IPS-18a (cell line): ENCODE measurements around the gene TOMM20L.
"Not testable (repeated sequence)": the region's sequence is repeated elsewhere in the genome, so short reads cannot be mapped to it uniquely, and the experiment has no call there.

Experiments used
- H3K27ac ChIP-seq: one replicate; pipeline ENCODE4 v1.5.1; 2013; ENCODE audit warnings: low read length
- H3K27me3 ChIP-seq: one replicate; pipeline ENCODE4 v1.6.1; 2013; ENCODE audit warnings: mild to moderate bottlenecking, low read length; ENCODE audit not compliant: control insufficient read depth, insufficient read depth
- H3K36me3 ChIP-seq: one replicate; pipeline ENCODE4 v1.6.1; 2013; ENCODE audit warnings: low read depth, low read length; ENCODE audit not compliant: control insufficient read depth
- H3K4me1 ChIP-seq: one replicate; pipeline ENCODE4 v1.6.1; 2013; ENCODE audit warnings: low read depth, low read length; ENCODE audit not compliant: control insufficient read depth
- H3K4me3 ChIP-seq: one replicate; pipeline ENCODE4 v1.5.1; 2013; ENCODE audit warnings: low read length
- H3K9ac ChIP-seq: one replicate; pipeline ENCODE4 v1.6.1; 2013; ENCODE audit warnings: mild to moderate bottlenecking, low read length, moderate library complexity
- H3K9me3 ChIP-seq: one replicate; pipeline ENCODE4 v1.6.1; 2013; ENCODE audit warnings: low read depth, low read length; ENCODE audit not compliant: control insufficient read depth

Gene TOMM20L

GRCh38 chr14:58395562-58395811, 243 bp upstream of the TOMM20L start:
- H3K9ac ChIP-seq, result no peak overlapping the region
- H3K4me3 ChIP-seq, result peak overlapping the region; percentile 58
- H3K27ac ChIP-seq, result no peak overlapping the region
- no peaks in the 10 kb centered on the region for H3K9me3 ChIP-seq
- peaks cover 11% of the 10 kb centered on the region for H3K4me1 ChIP-seq
- H3K27me3 ChIP-seq, result peaks cover 30% of the 10 kb centered on the region
- no peaks in the 10 kb centered on the region for H3K36me3 ChIP-seq

DNA sequence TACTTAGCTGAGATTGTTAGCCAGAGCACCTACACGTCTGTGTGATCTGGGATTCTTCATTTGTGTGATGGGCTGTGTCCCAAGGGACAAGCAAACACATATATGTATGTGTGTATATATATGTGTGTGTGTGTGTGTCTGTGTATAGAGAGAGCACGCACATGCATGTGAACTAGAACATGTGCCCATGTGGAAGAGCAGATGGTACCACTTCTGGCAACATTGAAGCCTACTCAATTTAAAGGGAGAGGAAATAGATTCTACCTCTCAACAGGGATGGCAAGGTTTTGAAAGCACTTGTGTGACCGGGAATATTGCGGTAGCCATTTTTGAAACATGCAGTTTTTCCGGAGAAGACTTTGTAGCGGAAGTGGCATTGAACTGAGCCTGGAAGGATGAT, 1.4 kb downstream of the TOMM20L start:
- H3K27me3 ChIP-seq, result peaks cover 30% of the 10 kb centered on the region
- H3K36me3 ChIP-seq, result no peaks in the 10 kb centered on the region
- no peak overlapping the region for H3K4me3 ChIP-seq
- H3K27ac ChIP-seq, result no peak overlapping the region
- peaks cover 11% of the 10 kb centered on the region for H3K4me1 ChIP-seq
- H3K9ac ChIP-seq, result no peak overlapping the region
- H3K9me3 ChIP-seq, result no peaks in the 10 kb centered on the region

GRCh38 chr14:58398495-58398894, 2.8 kb downstream of the TOMM20L start:
- Histone ChIP-seq H3K36me3 (no peaks in the 10 kb centered on the region), H3K4me1 (peaks cover 11% of the 10 kb centered on the region), H3K27me3 (peaks cover 30% of the 10 kb centered on the region), H3K9ac (no peak overlapping the region), H3K9me3 (no peaks in the 10 kb centered on the region), H3K4me3 (no peak overlapping the region), H3K27ac (no peak overlapping the region)

DNA sequence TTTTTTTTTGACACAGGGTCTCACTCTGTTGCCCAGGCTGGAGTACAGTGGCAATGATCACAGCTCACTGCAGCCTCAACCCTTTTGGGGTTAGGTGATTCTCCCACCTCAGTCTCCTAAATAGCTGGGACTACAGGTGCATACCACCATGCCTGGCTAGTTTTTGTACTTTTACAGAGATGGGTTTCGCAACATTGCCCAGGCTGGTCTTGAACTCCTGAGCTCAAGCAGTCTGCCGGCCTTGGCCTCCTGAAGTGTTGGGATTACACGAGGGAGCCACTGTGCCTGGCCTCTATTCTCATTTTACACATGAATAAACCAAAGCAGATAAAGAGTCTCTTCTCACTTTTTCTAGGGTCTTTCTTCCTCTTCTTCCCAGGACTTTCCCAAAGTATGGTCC, 3.2 kb downstream of the TOMM20L start:
- Histone ChIP-seq H3K27ac (no peak overlapping the region), H3K9ac (no peak overlapping the region), H3K4me1 (peaks cover 11% of the 10 kb centered on the region), H3K9me3 (no peaks in the 10 kb centered on the region), H3K27me3 (peaks cover 30% of the 10 kb centered on the region), H3K4me3 (no peak overlapping the region), H3K36me3 (no peaks in the 10 kb centered on the region)

GRCh38 chr14:58401587-58401986, 5.9 kb downstream of the TOMM20L start:
- Histone ChIP-seq H3K4me3 (no peak overlapping the region), H3K9me3 (no peaks in the 10 kb centered on the region), H3K27ac (no peak overlapping the region), H3K27me3 (peaks cover 16% of the 10 kb centered on the region), H3K36me3 (no peaks in the 10 kb centered on the region), H3K4me1 (peaks cover 11% of the 10 kb centered on the region), H3K9ac (no peak overlapping the region)

DNA sequence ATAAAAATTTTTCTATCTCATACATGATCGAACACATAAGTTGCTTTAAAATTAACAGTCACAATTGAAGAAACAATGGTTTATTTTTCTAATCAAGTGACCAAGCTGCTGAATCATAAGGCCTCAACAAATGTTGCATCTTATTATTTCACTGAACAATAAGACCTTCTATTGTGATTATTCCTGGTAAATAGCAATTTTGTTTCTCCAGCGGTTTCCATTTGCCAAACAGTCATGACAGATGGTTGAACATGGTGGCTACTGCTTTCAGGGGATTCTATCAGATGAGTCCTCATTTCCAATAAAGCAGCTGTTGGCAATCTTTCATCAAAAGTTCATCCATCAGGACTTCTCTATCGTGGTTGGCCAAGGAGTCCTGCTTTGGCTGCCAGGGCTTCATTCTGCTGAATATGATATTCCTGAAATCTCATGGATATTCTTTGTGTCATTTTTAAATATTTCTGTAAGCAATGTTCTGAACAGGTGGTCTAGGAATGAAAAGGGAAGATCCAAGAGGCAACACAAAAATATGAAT, 13.0 kb downstream of the TOMM20L start:
- Histone ChIP-seq H3K4me3 (no peak overlapping the region), H3K9me3 (no peaks in the 10 kb centered on the region), H3K9ac (no peak overlapping the region), H3K27ac (no peak overlapping the region), H3K4me1 (no peaks in the 10 kb centered on the region), H3K27me3 (no peaks in the 10 kb centered on the region), H3K36me3 (peaks cover 37% of the 10 kb centered on the region)

DNA sequence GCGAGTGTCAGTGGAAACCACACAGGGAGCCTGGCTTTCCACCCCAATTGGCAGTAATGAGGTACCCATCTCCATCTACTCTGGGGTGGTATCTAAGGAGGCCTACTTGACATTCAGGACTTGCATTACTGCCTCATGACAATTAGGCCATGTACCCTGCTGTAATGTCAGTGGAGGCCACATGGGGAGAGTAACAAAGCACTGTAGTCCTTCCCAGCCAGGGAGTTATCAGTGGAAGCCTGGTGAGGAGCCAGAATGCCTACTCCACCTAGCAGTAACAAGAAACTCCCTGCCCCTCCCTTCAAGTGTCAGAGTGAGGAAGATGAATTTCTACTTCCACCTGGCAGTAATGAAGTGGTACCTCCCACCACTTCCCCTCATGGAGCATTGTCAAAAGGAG, 19.1 kb downstream of the TOMM20L start:
- no peak overlapping the region for H3K9ac ChIP-seq
- no peak overlapping the region for H3K4me3 ChIP-seq
- peaks cover 37% of the 10 kb centered on the region for H3K36me3 ChIP-seq

DNA sequence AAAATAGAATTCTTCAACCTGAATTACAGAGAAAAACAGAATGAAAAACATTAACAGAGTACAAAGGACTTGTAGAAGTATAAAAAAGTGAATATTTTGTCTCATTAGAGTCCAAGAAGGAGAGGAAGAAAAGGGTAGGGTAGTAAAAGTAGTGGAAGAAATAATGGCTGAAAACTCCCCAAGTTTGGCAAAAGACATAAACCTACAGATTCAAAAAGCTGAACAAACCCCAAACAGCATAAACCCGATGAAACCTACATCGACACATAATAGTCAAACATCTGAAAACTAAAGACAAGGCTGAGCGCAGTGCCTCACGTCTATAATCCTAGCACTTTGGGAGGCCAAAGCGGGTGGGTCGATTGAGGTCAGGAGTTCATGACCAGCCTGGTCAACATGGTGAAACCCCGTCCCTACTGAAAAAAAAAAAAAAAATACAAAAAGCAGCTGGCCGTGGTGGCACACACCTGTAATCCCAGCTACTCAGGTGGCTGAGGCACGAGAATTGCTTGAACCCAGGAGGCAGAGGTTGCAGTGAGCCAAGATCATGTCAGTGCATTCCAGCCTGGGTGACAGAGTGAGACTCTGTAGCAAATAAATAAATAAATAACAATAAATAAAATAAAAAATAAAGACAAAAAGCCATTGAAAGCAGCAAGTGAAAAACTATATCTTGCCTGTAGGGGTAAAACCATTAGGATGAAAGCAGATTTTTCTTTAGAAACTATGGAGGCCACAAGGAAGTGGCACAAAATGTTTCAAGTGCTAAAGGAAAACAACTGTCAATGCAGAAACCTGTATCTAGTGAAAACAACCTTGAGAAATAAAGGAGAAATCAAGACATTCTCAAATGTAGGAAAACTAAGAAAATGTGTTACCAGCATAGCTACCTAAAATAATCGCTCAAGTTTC, 20.2 kb downstream of the TOMM20L start:
- Histone ChIP-seq H3K9ac (no peak overlapping the region), H3K9me3 (no peaks in the 10 kb centered on the region), H3K4me1 (no peaks in the 10 kb centered on the region), H3K27ac (no peak overlapping the region), H3K36me3 (peaks cover 34% of the 10 kb centered on the region), H3K4me3 (no peak overlapping the region), H3K27me3 (no peaks in the 10 kb centered on the region)

More for the DNA sequence above, 19.1 kb downstream of the TOMM20L start:
- Histone ChIP-seq H3K9me3 (no peaks in the 10 kb centered on the region), H3K27me3 (no peaks in the 10 kb centered on the region), H3K27ac (no peak overlapping the region), H3K4me1 (no peaks in the 10 kb centered on the region)

DNA sequence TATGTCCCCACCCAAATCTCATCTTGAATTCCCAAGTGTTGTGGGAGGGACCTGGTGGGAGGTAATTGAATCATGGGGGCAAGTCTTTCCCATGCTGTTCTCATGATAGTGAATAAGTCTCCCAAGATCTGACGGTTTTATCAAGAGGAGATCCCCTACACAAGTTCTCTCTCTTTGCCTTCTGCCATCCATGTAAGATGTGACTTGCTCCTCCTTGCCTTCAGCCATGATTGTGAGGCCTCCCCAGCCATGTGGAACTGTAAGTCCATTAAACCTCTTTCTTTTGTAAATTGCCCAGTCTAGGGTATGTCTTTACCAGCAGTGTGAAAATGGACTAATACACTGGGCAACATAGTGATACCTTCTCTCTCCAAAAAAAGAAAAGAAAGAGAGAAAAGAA, 21.2 kb downstream of the TOMM20L start:
- not testable (repeated sequence) for H3K9ac ChIP-seq, H3K27ac ChIP-seq, H3K4me3 ChIP-seq, H3K9me3 ChIP-seq, H3K27me3 ChIP-seq, H3K4me1 ChIP-seq
- peaks cover 36% of the 10 kb centered on the region for H3K36me3 ChIP-seq

- H3K27ac ChIP-seq, result peak overlapping the region; percentile 95
- H3K9ac ChIP-seq, result peak overlapping the region; percentile 77
- no peaks in the 10 kb centered on the region for H3K27me3 ChIP-seq
- H3K4me1 ChIP-seq, result peaks cover 4% of the 10 kb centered on the region
- H3K4me3 ChIP-seq, result peak overlapping the region; percentile 82
- peaks cover 9% of the 10 kb centered on the region for H3K36me3 ChIP-seq
- H3K9me3 ChIP-seq, result no peaks in the 10 kb centered on the region
Observed at GRCh38 chr14:58426670-58427280, 31.0 kb downstream of the TOMM20L start.

GRCh38 chr14:58427281-58428117, 31.8 kb downstream of the TOMM20L start, which contains the start of the genes KIAA0586 and TIMM9:
Gene KIAA0586, plus strand, starts transcription at chr14:58427719. Its CDS starts 546 bp downstream, at chr14:58428265.
Gene TIMM9, minus strand, starts transcription at chr14:58427531. Its CDS starts 15,586 bp downstream, at chr14:58411945.
- peaks cover 8% of the 10 kb centered on the region for H3K36me3 ChIP-seq

More at GRCh38 chr14:58427281-58428117, 31.8 kb downstream of the TOMM20L start, which contains the start of the genes KIAA0586 and TIMM9:
- Histone ChIP-seq H3K4me1 (peaks cover 4% of the 10 kb centered on the region), H3K9me3 (no peaks in the 10 kb centered on the region), H3K27ac (peak within 1 kb of the TSS; percentile 95), H3K4me3 (peak within 1 kb of the TSS; percentile 82), H3K9ac (peak within 1 kb of the TSS; percentile 77), H3K27me3 (no peaks in the 10 kb centered on the region)
